ENCODE measurements around the gene PELI2.
"Not testable (repeated sequence)": the region's sequence is repeated elsewhere in the genome, so short reads cannot be mapped to it uniquely, and the experiment has no call there.

The PELI2 gene

GRCh38 chr14:56143025-56143424 is 24.8 kb downstream of the PELI2 start:
- DNase-seq (ENCODE audit: low spot score): no peak

- DNase-seq (ENCODE audit: low spot score): no peak
These were observed 26.0 kb downstream of the PELI2 start for GRCh38 chr14:56144176-56144575.

GRCh38 chr14:56145181-56145769 is 27.1 kb downstream of the PELI2 start:
- DNase-seq (ENCODE audit: low spot score): no peak

- no peak for DNase-seq (ENCODE audit: low spot score)
These were observed 27.8 kb downstream of the PELI2 start for GRCh38 chr14:56145965-56146364.

GRCh38 chr14:56147449-56147848 is 29.2 kb downstream of the PELI2 start:
- DNase-seq (ENCODE audit: low spot score): no peak

GRCh38 chr14:56147986-56148901 is 30.0 kb downstream of the PELI2 start:
- no peak for DNase-seq (ENCODE audit: low spot score)

GRCh38 chr14:56149151-56149550 is 30.9 kb downstream of the PELI2 start:
- no peak for DNase-seq (ENCODE audit: low spot score)

GRCh38 chr14:56149995-56150394 is 31.8 kb downstream of the PELI2 start:
- no peak for DNase-seq (ENCODE audit: low spot score)

- DNase-seq (ENCODE audit: low spot score): no peak
These were observed 32.6 kb downstream of the PELI2 start for GRCh38 chr14:56150645-56151345.

- DNase-seq (ENCODE audit: low spot score): no peak
These were observed 34.0 kb downstream of the PELI2 start for GRCh38 chr14:56152221-56152620.

- no peak for DNase-seq (ENCODE audit: low spot score)
These were observed 35.1 kb downstream of the PELI2 start for GRCh38 chr14:56153267-56153666.

GRCh38 chr14:56154321-56154720 is 36.1 kb downstream of the PELI2 start:
- DNase-seq (ENCODE audit: low spot score): no peak

- no peak for DNase-seq (ENCODE audit: low spot score)
These were observed 37.9 kb downstream of the PELI2 start for GRCh38 chr14:56156096-56156495.

GRCh38 chr14:56159066-56159465 is 40.9 kb downstream of the PELI2 start:
- no peak for DNase-seq (ENCODE audit: low spot score)

- DNase-seq (ENCODE audit: low spot score): no peak
These were observed 41.9 kb downstream of the PELI2 start for GRCh38 chr14:56160088-56160487.

- DNase-seq (ENCODE audit: low spot score): no peak
These were observed 43.4 kb downstream of the PELI2 start for GRCh38 chr14:56161658-56162057.

- DNase-seq (ENCODE audit: low spot score): no peak
These were observed 44.3 kb downstream of the PELI2 start for GRCh38 chr14:56162476-56162875.

- not testable (repeated sequence) for DNase-seq (ENCODE audit: low spot score)
These were observed 48.4 kb downstream of the PELI2 start for GRCh38 chr14:56166579-56166978.

- DNase-seq (ENCODE audit: low spot score): no peak
These were observed 49.9 kb downstream of the PELI2 start for GRCh38 chr14:56168007-56168616.

GRCh38 chr14:56170028-56170427 is 51.8 kb downstream of the PELI2 start:
- DNase-seq (ENCODE audit: low spot score): no peak

- DNase-seq (ENCODE audit: low spot score): no peak
These were observed 52.7 kb downstream of the PELI2 start for GRCh38 chr14:56170877-56171422.

GRCh38 chr14:56172074-56172473 is 53.9 kb downstream of the PELI2 start:
- no peak for DNase-seq (ENCODE audit: low spot score)

Data from pons (tissue), 1 donor.